ENCODE data around the gene HCFC1R1. TPM values are rescaled to one million over a fixed set of nuclear protein-coding genes. Genes with fewer than 3 reads are reported as not detected.

The HCFC1R1 gene
- total RNA-seq, 1 experiment from 2014 or later: 61.3 TPM

- H2AFZ ChIP-seq (ENCODE audit: low read length): no peak overlapping the region
- H3K23me2 ChIP-seq (ENCODE audit: insufficient read length, low read depth, low read length, poor library complexity, severe bottlenecking): no peaks in the 10 kb centered on the region
- H3K27ac ChIP-seq (ENCODE audit: insufficient read length, low read depth, low read length): no peak overlapping the region
- DNase-seq: no peak
- no peaks in the 10 kb centered on the region for H3K9me3 ChIP-seq (ENCODE audit: control insufficient read depth, low read depth, low read length)
- WGBS (ENCODE audit: extremely low coverage, insufficient read length, low lambda C conversion rate): no CpG with 5 or more reads among the region's 9 CpGs
- no peak overlapping the region for H2BK5ac ChIP-seq (ENCODE audit: insufficient read length, low read length)
- TF ChIP-seq CTCF (conservative IDR thresholded peaks at IDR 0.05): no peak
- Mint-ChIP-seq H3K36me3 (ENCODE audit: insufficient read depth in 1 of 3, low read depth in 3 of 3) (no peaks in the 10 kb centered on the region), H3K4me3 (no peak overlapping the region), H3K27ac (no peak overlapping the region), H3K4me1 (peaks cover 17 to 50% of the 10 kb centered on the region in 2 experiments), H3K9me3 (no peaks in the 10 kb centered on the region), H3K27me3 (ENCODE audit: low read depth) (peaks cover 10% of the 10 kb centered on the region)
- H3K79me1 ChIP-seq (ENCODE audit: insufficient read depth, low read depth, low read length, poor library complexity, severe bottlenecking): no peaks in the 10 kb centered on the region
- H2AK5ac ChIP-seq (ENCODE audit: insufficient read length, low read length): no peak overlapping the region
- H3K18ac ChIP-seq (ENCODE audit: insufficient read length, low read depth, low read length): no peak overlapping the region
- no peaks in the 10 kb centered on the region for H4K20me1 ChIP-seq (ENCODE audit: control insufficient read depth, insufficient read depth, insufficient read length)
- H3K4ac ChIP-seq (ENCODE audit: low read depth, low read length): no peak overlapping the region
- H2BK15ac ChIP-seq (ENCODE audit: low read depth, low read length): no peak overlapping the region
- H3K23ac ChIP-seq (ENCODE audit: insufficient read length, low read depth, low read length): no peak overlapping the region
- H3K9ac ChIP-seq (ENCODE audit: extremely low read depth, insufficient read length, low read length): no peak overlapping the region
- no peak overlapping the region for H4K5ac ChIP-seq (ENCODE audit: insufficient read length, low read depth, low read length)
- H2BK20ac ChIP-seq (ENCODE audit: low read depth, low read length, poor library complexity, severe bottlenecking): no peak overlapping the region
- H3K4me2 ChIP-seq (ENCODE audit: insufficient read depth, insufficient read length, low read length): no peak overlapping the region
- peak overlapping the region; percentile 17; the same call in 1 of the 2 replicates for H3K14ac ChIP-seq (ENCODE audit: insufficient read depth, low read length)
- no peak overlapping the region for H2BK120ac ChIP-seq (ENCODE audit: low read depth, low read length, poor library complexity, severe bottlenecking)
- no peaks in the 10 kb centered on the region for H3K79me2 ChIP-seq (ENCODE audit: insufficient read depth, low read length)
- H3K4me1 ChIP-seq (ENCODE audit: insufficient read depth, low read length): no peaks in the 10 kb centered on the region; the same call in 1 of the 2 replicates
- H3T11ph ChIP-seq (ENCODE audit: low read length): no peak overlapping the region
- H4K91ac ChIP-seq (ENCODE audit: insufficient read length, low read depth, low read length): no peak overlapping the region
- no peak overlapping the region for H2BK12ac ChIP-seq (ENCODE audit: insufficient read length, low read depth, low read length)
- H3K27me3 ChIP-seq (ENCODE audit: insufficient read depth, low read length): no peaks in the 10 kb centered on the region
- no peak overlapping the region for H3K56ac ChIP-seq (ENCODE audit: insufficient read length, low read depth, low read length)
- H4K8ac ChIP-seq (replicated peaks; ENCODE audit: insufficient read length, low read depth, low read length): no peak overlapping the region
These were observed 36.5 kb downstream of the HCFC1R1 start for GRCh38 chr16:2987286-2987685.

Data from H9 (cell line).